ENCODE measurements around the gene TM9SF3.

GRCh38 chr10:96470116-96470743, 116.6 kb downstream of the TM9SF3 start:
- TF ChIP-seq POLR2AphosphoS5 (IDR thresholded peaks at IDR 0.05; ENCODE audit: low read depth) (no peak), CTCF (conservative IDR thresholded peaks at IDR 0.05; ENCODE audit: low read depth in 2 of 2) (peak; percentile 67 to 87), ZNF331 (CRISPR knock-in tag; IDR thresholded peaks at IDR 0.05; ENCODE audit: low read depth) (no peak)

Data from GM23338 (cell line).